Stimulated activated CD4-positive, alpha-beta T cell treated with anti-CD3 and anti-CD28 coated beads, Interleukin-4, amount 100 ng/mL, for 48 hours (primary cell): ENCODE measurements around the gene MTHFS.
"Not testable (repeated sequence)": the region's sequence is repeated elsewhere in the genome, so short reads cannot be mapped to it uniquely, and the experiment has no call there.

ENCODE experiments used
- DNase-seq, 2 donors: peaks; one replicate each; pipeline ENCODE4 v3.0.0-alpha.2; 2020; ENCODE audit warnings: low read depth in 2 of 2

Gene MTHFS

DNA sequence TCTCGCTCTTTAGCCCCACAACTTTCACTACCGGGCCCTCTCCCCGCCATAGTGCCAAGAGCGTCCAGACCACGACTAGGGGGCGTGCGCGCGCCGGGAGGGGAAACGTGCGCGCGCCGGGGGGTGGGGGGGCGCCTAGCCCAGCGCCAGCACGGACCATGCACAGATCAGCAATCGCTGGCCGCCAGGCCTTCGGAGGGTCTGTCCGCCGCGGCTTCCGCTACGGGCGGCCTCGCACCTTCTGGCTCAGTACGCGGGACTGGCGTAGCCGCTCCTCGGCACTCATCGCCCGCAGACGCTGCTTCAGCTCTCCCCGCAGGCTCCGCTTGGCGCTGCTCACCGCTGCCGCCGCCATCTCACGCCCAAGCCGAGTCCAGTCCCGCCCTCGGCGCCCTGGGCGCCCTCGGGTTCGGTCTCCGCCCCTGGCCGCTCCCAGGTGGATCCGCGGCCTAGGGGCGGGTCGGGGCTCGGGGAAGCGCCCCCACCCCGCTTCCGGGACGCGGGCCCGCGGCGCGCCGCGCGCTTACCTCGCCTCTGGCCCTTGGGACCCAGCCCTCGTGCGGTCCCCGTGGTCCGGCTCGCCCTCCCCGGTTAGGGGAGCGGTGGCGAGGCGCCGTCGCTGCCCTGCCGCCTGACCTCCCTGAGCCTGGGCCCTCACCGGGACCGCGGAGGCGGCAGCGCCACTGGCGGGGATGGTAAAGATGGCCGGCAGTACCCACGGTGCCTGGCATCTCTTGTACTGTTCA lies at the start of gene MTHFS:
Gene MTHFS (minus strand): TSS at position 381 of the 746 bp plus-strand sequence. CDS start 26 bp downstream, at position 355.
- DNase-seq: peak; percentile 55 to 65

DNA sequence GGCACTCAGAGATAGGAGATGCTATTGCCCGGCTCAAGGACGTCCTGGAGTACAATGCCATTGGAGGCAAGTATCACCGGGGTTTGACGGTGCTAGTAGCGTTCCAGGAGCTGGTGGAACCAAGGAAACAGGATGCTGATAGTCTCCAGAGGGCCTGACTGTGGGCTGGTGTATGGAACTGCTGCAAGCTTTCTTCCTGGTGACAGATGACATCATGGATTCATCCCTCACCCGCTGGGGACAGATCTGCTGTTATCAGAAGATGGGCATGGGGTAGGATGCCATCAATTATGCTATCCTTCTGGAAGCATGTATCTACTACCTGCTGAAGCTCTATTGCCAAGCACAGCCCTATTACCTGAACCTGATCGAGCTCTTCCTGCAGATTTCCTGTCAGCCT lies 47.8 kb upstream of the MTHFS start:
- DNase-seq: no peak

DNA sequence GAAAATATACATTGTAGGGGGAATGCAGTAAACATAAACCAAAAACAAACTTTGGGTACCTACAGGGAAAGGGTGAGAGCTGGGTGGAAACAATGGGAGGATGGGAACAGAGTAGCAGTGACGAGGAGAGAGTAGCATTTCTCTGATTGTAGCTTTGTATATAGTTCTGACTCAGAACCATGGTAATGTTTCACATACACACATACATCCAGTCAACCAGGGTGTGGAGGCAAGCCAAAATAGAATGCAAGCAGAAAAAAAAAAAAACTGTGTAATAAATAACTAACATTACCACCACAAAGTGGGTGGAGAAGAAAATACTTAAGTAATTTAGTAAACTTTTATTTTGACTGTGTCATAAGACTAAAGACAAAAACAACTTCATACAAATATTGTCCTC lies 47.0 kb upstream of the MTHFS start:
- DNase-seq: no peak

DNA sequence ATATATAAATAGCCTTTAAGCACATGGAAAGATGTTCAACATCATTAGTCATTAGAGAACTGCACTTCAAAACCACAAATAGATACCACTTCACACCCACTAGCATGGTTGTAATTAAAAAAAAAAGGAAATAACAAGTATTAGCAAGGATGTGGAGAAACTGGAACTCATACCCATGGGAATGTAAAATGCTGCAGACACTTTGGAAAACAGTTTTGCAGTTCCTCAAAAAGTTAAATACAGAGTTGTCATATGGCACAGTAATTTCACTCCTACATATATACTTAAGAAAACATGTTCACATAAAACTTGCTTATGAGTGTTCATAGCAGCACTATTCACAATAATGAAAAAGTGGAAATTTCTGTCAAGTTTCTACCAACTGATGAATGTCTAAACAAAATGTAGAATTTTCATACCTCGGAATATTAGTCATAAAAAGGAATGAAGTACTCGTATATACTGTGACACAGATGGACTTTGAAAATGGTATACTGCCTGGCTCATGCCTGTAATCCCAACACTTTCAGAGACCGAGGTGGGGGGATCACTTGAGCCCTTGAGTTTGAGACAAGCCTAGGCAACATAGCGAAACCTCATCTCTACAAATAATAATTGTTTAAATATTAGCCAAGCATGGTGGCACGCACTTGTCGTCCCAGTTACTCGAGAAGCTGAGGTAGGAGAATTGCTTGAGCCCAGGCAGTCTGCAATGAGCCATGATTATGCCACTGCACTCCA lies 46.1 kb upstream of the MTHFS start:
- DNase-seq: no peak

DNA sequence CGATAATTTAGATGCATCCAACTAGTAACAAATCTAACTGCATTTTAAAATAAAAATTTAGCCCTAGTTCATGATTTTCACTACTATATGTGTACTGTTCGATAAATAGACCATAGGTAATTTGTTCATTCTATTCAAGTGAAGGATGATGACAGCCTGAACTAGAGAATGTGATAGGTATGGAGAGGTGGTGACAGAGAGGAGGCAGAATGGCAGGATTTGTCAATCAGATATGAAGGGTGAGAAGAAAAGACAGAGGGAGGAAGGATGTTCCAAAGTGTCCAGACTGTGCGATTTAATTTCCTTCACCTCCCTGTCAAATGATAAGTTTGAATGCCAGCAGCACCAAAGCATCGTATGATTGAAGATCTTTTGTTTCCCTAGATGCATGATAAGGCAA lies 42.6 kb upstream of the MTHFS start:
- DNase-seq: no peak

DNA sequence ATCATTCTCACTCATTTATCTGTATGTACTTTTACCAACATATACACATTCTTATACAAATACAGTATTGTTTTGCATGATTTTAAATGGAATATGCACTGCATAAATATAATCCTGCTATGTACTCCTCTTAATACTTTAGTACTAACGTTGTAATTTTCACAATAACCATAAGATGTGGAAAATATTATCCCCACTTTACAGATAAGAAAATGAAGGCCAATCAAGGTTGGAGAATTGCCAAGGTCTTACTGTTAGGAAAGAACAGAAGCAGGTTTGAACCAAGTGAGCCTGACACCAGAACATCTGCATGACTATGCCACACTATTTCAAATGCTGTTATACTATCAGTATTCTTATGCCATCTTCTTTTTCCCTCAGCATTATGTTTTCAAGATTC lies 41.3 kb upstream of the MTHFS start:
- DNase-seq: no peak

DNA sequence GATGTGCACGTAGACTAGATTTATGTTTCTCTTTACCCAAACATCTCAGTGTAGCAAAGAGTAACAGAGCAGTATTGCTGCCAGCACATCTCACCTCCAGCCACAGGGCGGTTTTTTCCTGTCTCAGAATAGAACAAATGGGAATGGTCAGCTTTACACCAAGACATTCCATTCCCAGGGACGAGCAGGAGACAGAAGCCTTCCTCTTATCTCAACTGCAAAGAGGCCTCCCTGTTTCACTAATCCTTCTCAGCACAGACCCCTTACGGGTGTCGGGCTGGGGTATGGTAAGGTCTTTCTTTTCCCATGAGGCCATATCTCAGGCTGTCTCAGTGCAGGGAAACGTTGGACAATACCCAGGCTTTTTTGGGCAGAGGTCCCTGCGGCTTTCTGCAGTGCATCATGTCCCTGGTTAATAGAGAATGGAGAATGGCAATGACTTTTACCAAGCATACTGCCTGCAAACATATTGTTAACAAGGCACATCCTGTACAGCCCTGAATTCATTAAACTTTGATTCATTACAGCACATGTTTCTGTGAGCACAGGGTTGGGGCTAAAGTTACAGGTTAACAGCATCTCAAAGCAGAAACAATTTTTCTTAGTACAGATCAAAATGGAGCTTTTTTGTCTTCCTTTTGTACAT lies 38.9 kb upstream of the MTHFS start:
- DNase-seq: not testable (repeated sequence)

DNA sequence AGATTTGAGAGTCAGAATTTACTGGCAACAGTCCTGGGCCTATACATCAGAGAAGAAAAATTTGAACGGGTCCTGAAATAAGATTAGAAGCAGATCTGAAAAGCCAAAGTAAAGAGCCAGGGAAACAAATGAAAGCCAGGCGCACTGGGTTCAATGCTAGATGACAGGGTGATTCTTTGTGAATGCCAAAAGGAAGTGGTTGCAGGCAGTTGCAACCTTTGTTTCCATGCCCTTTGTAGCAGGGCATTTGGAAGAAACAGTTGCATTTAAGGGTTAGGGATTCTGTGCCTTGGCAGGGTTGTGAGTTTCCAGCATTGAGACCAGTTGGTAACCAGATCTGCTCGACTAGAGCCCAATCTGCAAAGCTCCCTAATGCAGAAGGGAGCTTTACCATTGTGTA lies 36.4 kb upstream of the MTHFS start:
- DNase-seq: no peak

DNA sequence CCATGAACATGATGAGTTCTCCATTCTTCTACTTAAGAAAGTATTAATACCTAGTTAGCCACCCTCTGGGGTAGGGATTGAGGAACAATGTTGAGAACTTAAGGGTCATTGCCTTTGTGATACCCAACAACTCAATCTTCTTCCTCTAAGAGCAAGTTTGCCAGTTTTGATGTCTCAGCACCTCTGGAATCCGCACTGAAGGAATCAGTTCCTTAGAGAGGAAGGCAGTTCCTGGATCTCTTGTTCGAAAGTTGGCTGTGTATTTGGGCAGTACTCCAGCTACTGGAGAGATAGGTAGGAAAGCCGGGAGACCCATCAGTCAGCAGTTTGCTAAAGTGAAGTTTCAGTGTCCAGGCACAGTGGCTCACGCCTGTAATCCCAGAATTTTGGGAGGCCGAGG lies 35.6 kb upstream of the MTHFS start:
- no peak for DNase-seq

DNA sequence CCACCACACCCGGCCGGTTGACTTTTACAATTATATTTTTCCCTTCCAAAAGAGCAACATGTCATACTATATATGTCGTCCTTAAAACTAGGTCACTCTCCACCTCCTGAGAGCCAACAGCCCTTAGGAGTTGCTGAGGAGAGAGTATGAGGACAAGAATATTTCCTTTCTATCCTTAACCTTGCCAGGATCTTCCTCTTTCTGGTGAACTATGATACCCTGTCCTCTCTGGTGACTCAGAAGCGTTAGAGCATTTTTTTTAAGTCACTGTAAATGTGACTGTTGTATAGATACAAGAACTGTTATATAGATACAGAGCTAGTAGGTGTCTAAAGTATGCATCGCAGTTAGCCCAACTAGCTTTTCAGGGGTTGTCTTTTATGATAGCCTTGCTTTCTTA lies 33.7 kb upstream of the MTHFS start:
- DNase-seq: no peak

DNA sequence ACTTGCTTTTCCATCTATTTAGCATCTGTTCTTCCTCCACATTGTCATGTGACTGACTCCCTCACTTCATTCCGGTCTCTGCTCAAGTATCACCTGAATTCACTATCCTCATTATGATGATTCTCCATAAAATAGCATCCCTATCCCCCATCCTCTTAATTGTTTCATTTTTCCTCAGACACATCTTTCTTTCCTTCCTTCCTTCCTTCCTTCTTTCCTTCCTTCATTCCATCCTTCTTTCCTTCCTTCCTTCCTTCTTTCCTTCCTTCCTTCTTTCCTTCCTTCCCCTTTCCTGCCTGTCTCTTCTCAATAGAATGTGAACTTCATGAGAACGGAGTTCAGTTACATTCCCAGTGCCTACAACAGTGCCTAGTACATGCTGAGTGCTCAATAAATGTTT lies 32.6 kb upstream of the MTHFS start:
- no peak for DNase-seq

DNA sequence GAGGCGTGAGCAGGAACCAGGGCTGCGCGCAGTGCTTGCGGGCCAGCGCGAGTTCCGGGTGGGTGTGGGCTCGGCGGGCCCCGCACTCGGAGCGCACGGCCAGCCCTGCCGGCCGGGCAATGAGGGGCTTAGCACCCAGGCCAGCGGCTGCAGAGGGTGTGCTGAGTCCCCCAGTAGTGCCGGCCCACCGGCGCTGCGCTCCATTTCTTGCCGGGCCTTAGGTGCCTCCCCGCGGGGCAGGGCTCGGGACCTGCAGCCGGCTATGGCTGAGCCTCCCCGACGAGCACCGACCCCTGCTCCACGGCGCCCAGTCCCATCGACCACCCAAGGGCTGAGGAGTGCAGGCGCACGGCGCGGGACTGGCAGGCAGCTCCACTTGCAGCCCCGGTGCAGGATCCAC lies 29.3 kb upstream of the MTHFS start:
- not testable (repeated sequence) for DNase-seq

DNA sequence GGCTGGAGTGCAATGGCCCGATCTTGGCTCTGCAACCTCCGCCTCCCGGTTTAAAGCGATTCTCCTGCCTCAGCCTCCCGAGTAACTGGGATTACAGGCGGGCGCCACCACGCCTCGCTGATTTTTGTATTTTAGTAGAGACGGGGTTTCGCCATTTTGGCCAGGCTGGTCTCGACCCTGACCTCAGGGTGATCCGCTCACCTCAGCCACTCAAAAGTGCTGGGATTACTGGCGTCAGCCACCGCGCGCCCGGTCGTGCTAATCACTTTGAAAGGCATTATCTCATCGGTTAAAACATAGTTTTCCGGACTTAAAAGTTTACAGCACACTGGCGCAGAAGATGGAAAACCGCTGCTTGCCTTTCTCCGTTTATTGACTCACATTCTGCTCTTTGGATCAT lies 27.6 kb upstream of the MTHFS start:
- no peak for DNase-seq

DNA sequence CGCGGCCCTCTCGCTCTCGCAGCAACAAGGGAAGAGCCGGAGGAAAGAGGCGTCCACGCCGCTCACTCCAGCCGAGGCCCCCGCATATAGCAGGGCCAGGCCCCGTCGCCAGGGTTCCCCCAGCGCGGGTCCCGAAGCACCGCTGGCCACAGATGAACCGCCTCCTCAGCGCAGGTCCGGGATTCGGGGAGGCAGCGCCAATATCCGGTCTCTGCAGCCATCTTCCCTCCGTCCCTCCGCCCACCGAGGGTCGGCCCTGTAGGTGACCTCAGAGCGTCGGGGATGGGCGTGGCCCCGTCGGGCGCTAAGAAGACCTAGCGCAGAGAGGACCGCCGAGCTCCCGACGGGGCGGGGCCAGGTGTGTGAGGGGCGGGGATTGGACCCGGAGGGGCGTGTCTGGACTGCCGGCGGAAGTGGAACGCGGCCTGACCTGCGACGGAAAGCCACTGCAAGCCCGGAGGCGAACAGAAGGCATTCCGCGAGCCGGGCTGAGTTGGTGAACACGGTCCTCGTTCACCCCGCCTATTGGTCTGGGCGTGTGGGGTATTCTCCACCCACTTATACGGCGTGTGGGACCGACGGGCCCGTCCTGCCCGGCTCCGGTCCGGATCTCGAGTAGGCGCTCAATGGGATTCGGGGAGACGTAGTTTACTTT lies 26.8 kb upstream of the MTHFS start:
- peak; percentile 96 to 98 for DNase-seq

DNA sequence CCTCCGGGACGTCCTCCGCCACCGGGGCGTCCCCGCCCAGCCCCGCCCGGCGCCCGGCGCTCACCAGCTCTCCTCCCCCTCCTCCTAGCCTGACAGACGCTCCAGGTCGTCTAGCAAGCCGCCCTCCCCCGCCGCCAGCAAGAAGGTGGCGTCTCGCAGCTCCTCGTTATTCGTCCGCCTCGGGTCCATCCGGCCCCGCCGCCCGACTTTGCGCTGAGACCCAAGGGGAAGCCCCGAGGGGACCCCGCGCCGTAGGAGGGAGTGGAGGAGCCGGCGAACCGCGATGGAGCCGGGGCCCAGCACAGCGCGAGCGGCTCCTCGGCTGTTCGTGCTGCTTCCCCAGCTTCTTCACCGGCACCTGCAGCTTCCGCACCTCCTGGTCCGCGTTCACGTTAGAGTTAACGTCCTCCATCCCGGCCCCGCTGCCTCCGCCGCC lies 26.3 kb upstream of the MTHFS start:
- peak; percentile 56 to 69 for DNase-seq

DNA sequence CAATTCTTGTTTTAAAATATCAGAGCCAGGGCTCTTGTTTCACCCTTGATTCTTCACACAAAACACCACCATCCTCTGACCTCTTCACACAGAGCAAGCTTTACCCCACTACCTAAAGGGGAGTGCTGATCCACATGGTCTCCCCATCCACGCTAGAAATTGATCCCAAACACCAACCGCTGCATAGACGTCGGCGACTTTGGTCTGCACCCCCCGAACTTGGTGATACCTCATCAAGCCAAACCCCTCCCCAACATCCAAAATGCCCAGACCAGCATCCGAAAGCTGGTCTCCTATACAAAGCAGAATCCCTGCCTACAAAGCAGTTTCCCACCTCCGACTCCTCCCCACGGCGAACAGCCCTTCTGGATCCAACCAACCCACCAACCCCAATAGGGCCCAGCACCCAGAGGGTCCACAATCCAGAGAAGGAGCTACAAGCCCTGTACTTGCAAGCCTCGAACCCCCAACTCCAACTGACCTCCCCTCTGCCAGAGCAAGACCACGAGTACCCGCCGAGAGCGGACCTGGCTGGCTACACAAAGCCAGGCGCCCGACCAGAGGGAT lies 25.8 kb upstream of the MTHFS start:
- DNase-seq: no peak

DNA sequence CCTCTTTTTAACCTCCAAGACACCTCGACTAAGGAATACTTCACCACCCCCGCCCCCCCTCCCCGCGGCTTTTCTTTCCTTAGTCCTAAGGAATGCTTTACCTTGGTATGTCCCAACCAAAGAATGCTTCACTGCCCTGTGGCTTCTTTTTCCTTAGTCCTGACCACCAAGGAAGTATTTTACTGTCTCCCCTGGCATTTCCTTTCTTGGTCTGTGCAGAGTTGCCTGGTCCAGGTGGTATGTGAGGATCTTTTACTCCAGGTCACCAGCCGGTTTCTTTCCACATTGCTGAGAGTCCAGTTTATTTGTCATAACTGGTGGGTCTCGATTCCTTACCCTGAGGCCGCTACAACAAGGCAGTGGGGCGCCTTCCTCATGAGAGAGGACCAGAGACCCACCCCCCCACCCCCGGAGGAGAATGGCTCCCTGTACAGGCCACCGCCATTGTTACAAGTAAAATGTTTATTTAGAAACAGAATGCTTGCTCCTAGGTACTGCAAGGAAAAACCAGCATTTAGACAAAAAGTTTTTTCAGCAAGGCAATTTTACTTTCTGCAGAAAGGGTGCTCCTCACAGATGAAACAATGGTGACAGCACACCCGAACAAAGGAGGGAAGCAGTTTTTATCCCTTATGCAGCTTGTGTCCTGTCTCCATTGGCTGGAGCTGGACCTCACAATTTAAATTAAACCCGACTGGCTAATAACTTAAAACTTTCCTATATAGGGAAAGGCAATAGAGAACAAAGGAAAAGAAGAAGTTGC lies 23.1 kb upstream of the MTHFS start:
- no peak for DNase-seq

DNA sequence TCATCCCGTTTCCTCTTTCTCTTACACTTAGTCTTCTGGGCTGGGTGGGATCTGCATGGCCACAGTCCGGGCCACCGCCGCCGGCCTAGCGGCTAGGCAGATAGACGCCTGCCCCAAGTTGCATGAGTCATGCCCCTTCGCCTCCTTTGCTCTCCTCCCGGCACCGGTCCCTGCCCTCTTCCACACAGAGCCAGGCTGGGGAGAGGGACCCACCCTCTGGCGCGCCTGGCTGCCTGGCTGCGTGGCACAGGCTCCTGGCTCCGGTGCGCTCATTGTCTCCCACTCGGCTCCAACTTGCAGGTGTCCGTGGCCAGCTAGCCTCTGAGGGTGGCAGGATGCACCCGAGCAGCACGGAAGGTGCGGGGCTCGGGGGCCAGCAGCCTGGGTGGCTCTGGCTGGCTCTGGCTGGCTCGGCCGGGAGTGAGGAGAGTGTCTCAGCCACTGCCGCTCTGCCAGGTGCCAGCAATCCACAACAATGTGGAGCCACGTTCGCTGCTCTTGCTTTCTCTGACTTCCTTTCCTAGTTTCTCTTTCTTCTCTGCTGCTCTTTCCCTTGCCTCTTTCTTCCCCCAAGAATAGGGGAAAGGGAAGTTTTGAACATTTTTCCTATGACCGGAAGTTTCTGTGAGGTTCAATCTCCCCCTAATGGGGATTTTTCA lies 22.4 kb upstream of the MTHFS start:
- no peak for DNase-seq

DNA sequence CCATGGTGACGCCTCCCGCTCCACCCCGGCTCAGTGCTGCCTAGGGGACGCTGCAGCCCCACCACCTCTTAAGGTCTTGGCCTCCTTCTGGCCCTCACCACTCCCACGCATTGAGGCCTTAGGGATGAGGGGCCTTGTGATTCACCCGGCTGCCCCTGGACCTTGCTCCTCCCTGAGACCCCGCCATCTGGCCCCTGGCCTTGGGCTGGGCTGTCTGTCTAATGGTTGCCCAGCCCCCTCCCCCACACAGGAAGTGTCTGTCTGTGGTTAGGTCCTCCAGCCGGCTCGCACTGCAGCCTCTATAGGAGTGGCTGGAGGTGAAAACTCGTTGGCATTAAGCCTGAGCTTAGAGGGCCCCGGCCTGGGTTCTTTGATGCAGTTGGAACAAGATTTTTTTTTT lies 21.5 kb upstream of the MTHFS start:
- no peak for DNase-seq

DNA sequence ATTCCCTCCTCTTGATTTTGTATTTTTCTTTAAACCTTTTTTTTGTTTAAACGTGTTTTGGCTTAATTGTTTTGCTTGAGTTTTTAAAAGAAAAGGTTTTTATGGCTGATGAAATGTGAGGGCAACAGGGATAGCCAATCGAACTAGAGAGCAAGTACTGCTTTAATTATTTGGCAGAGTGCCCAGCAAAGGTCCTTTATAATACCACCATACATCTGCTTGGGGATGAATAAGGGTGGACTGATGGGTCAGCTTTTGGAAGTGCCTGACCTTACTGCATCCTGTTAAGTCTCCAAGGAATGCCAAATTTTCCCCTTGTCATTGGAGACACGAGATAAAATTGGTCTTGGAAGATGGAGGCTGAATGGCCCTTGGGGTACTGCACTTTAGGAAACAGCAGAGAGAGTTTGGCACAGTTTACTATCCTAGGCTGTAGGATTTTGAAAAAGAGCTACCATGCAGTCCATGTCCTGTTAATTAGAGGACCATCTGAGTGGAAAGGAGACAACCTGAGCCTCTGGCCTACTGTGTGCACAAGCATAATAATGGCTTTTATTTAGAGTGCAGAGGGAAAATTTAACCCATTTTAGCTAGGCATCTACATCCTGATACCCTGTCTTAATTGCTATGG lies 19.8 kb upstream of the MTHFS start:
- DNase-seq: no peak
